NCI-H2171 (cell line): Measurements from ENCODE around the gene SOX18.
A peak's percentile ranks its signal among the peaks of the same experiment; 100 is the strongest.
"Not testable (repeated sequence)": the region's sequence is repeated elsewhere in the genome, so short reads cannot be mapped to it uniquely, and the experiment has no call there.

Experiments
- DNase-seq: peaks from one replicate; lab custom pipeline; 2025; lab: John Stamatoyannopoulos, UW

Gene SOX18

GRCh38 chr20:64023361-64024140 is 25.9 kb downstream of the SOX18 start:
- no peak for DNase-seq

GRCh38 chr20:64022671-64023360 is 26.6 kb downstream of the SOX18 start:
- no peak for DNase-seq

GRCh38 chr20:64021124-64021975 is 28.1 kb downstream of the SOX18 start:
- no peak for DNase-seq

DNA sequence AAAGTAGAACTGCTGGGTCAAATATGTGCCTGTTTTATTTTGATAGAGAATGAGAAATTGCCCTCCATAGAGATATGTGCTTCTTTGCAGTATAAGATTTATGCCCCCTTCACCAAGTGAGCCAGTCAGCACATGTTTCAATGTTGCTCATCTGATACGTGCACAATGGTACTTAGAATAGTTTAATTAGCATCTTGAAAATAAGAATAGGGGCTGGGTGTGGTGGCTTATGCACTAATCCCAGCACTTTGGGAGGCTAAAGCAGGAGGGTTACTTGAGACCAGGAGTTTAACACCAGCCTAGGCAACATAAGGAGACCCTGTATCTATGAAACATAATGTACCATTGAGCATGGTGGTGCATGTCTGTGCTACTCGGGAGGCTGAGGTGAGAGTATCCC is 33.8 kb downstream of the SOX18 start:
- no peak for DNase-seq

GRCh38 chr20:64012385-64013154 is 36.9 kb downstream of the SOX18 start:
- DNase-seq: not testable (repeated sequence)

- no peak for DNase-seq
These were observed 38.1 kb downstream of the SOX18 start for GRCh38 chr20:64011366-64011779.

- no peak for DNase-seq
These were observed 38.7 kb downstream of the SOX18 start for GRCh38 chr20:64010711-64011237.

GRCh38 chr20:64009811-64010387 is 39.5 kb downstream of the SOX18 start:
- DNase-seq: no peak

DNA sequence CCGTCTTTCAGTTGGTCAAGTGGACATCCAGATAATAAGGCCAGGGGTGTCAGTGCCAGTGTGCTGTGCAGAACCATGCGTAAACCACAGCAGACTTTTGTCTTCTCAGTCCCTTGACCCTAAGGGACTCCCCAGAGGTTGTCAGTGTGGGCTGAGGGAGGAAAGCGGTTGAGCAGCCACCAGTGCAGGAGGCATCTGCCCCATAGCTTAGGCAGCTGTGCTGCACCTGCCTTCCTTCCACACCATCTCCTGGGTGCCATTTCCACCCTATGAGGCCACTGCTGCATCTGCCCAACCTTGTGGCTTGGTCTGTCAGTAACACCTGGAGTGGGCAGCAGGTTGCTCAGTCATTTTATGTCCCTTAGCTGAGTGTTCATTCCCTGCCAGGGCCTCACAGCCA is 42.5 kb downstream of the SOX18 start:
- no peak for DNase-seq

GRCh38 chr20:64006490-64006889 is 42.9 kb downstream of the SOX18 start:
- DNase-seq: no peak

- no peak for DNase-seq
These were observed 44.0 kb downstream of the SOX18 start for GRCh38 chr20:64005394-64005793.

- no peak for DNase-seq
These were observed 45.3 kb downstream of the SOX18 start for GRCh38 chr20:64003960-64004725.

DNA sequence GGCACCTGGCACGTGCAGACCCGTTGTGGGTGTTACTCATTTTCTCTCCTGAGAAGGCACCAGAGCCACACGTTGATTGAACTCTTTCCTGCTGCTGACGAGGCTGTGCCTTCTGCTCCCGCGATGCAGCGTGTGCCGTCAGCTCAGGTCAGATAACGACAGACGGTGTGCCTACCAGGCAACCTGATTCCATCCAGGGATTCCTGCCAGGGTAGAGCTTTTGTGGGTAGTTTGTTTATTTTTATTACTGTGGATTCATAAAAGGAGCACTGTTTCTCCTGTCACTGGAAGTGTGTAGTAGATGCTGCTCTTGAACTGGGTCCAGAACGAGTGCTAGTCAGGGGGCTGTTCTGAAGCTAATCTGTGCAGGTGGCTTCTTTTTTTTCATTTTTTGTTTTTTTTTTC is 47.8 kb downstream of the SOX18 start:
- DNase-seq: peak; percentile 95

GRCh38 chr20:64000906-64001305 is 48.5 kb downstream of the SOX18 start:
- no peak for DNase-seq
